Measurements from ENCODE around the gene CCDC107. TPM values are rescaled to one million over a fixed set of nuclear protein-coding genes. Genes with fewer than 3 reads are reported as not detected.
A peak's percentile ranks its signal among the peaks of the same experiment; 100 is the strongest.

Gene CCDC107
- total and polyA plus RNA-seq, 2 donors (not counting 1 experiment from before 2014, with no cell fraction given) = 20.6 to 24.9 TPM

DNA sequence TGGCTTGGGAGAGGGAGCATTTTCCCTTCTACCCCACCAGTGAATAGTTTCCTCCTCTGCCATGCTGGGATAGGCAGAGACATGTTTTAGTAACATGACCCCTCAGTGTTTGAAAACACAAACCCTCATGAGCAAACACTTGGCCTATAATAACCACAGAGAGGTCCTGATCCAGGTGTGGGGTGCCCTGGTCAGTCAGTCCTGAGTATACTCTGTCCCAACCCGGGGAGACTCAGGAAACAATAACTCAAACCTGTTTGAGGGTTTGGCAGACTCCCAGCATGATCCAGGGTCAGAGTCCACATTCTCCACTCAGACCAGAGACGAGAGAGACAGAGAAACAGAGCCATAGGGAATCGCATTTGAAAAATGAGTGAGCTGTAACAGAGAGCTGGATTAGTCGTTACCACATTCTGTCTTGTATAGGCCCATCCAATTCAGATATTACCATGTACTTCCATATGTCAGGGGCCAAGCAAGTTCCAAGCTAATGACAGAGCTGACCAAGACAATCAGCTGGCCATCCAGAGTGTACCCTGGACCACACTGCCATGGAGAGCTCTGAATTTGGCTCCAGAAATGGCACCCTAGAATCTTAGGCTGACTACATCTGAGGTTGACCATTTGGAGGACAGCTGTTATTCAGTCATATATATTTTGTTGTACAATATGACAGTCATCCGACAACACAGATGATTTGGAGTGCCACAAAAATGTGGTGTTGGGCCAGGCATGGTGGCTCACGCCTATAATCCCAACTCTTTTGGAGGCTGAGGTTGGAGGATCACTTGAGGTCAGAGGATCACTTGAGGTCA is 11.4 kb downstream of the CCDC107 start:
- H3K36me3 ChIP-seq (ENCODE audit: control insufficient read depth, insufficient read depth, low read length) = no peaks in the 10 kb centered on the region
- no peak overlapping the region for H3K4me3 ChIP-seq (replicated peaks in 1 of 4; ENCODE audit: control extremely low read depth in 1 of 4, insufficient read depth in 1 of 4, low read depth in 3 of 4, low read length in 4 of 4)
- H3K4me2 ChIP-seq (ENCODE audit: extremely low read depth, insufficient read depth, low read length) = peak overlapping the region; percentile 13
- peaks cover 2% of the 10 kb centered on the region for H3K79me2 ChIP-seq (ENCODE audit: control insufficient read depth, insufficient read depth, low read length)
- H4K20me1 ChIP-seq (ENCODE audit: control insufficient read depth, extremely low read depth, insufficient read depth, low read length) = no peaks in the 10 kb centered on the region
- H3K27me3 ChIP-seq (ENCODE audit: control insufficient read depth, insufficient read depth, low read length) = no peaks in the 10 kb centered on the region
- H3K27ac ChIP-seq (ENCODE audit: insufficient read depth, low read length) = no peak overlapping the region
- H3K9me3 ChIP-seq (ENCODE audit: control insufficient read depth, insufficient read depth, low read depth, low read length) = no peaks in the 10 kb centered on the region
- no peak overlapping the region for H3K9ac ChIP-seq (ENCODE audit: insufficient read depth, low read length)
- H3K4me1 ChIP-seq (ENCODE audit: control insufficient read depth, extremely low read depth, insufficient read depth, low read length) = peaks cover 4% of the 10 kb centered on the region
- H2AFZ ChIP-seq (ENCODE audit: low read length) = no peak overlapping the region
- DNase-seq (ENCODE audit: low read depth in 2 of 2) = peak; percentile 46 to 57
- TF ChIP-seq, protein P1, sequence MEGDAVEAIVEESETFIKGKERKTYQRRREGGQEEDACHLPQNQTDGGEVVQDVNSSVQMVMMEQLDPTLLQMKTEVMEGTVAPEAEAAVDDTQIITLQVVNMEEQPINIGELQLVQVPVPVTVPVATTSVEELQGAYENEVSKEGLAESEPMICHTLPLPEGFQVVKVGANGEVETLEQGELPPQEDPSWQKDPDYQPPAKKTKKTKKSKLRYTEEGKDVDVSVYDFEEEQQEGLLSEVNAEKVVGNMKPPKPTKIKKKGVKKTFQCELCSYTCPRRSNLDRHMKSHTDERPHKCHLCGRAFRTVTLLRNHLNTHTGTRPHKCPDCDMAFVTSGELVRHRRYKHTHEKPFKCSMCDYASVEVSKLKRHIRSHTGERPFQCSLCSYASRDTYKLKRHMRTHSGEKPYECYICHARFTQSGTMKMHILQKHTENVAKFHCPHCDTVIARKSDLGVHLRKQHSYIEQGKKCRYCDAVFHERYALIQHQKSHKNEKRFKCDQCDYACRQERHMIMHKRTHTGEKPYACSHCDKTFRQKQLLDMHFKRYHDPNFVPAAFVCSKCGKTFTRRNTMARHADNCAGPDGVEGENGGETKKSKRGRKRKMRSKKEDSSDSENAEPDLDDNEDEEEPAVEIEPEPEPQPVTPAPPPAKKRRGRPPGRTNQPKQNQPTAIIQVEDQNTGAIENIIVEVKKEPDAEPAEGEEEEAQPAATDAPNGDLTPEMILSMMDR (conservative IDR thresholded peaks at IDR 0.05 in 1 of 2, IDR thresholded peaks at IDR 0.05 in 1 of 2; ENCODE audit: low read depth in 1 of 2, low read length in 2 of 2) = no peak
- TF ChIP-seq EZH2 (IDR thresholded peaks at IDR 0.05; ENCODE audit: low read length, missing control alignments) = no peak

DNA sequence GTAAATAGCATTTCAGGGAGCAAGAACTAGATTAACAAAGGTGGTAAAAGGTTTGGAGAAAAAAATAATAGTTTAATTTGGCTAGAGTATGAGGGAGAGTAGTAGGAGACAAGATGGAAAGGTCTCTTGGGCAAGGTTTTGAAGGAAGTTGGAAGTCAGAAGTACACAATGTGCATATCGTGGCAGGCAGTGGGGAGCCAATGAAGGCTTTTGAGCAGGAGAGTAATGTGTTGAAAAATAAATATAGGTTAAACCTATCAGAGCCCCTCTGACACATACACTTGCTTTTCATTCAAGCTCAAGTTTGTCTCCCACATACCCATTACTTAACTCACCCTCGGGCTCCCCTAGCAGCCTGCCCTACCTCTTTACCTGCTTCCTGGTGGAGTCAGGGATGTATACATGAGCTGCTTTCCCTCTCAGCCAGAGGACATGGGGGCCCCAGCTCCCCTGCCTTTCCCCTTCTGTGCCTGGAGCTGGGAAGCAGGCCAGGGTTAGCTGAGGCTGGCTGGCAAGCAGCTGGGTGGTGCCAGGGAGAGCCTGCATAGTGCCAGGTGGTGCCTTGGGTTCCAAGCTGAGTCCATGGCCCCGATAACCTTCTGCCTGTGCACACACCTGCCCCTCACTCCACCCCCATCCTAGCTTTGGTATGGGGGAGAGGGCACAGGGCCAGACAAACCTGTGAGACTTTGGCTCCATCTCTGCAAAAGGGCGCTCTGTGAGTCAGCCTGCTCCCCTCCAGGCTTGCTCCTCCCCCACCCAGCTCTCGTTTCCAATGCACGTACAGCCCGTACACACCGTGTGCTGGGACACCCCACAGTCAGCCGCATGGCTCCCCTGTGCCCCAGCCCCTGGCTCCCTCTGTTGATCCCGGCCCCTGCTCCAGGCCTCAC is 15.3 kb downstream of the CCDC107 start, which contains the start of gene CA9:
TSS of gene CA9 (plus strand) at position 797 of the 893 bp plus-strand sequence. CDS start at position 829, 32 bp downstream.
- no peaks in the 10 kb centered on the region for H3K36me3 ChIP-seq (ENCODE audit: control insufficient read depth, insufficient read depth, low read length)
- no peak for DNase-seq (ENCODE audit: low read depth in 2 of 2)
- no peaks in the 10 kb centered on the region for H4K20me1 ChIP-seq (ENCODE audit: control insufficient read depth, extremely low read depth, insufficient read depth, low read length)
- no peak within 1 kb of the TSS for H3K27ac ChIP-seq (ENCODE audit: insufficient read depth, low read length)
- TF ChIP-seq, protein P1 (conservative IDR thresholded peaks at IDR 0.05 in 1 of 2, IDR thresholded peaks at IDR 0.05 in 1 of 2; ENCODE audit: low read depth in 1 of 2, low read length in 2 of 2) = no peak
- TF ChIP-seq EZH2 (IDR thresholded peaks at IDR 0.05; ENCODE audit: low read length, missing control alignments) = no peak
- H3K9ac ChIP-seq (ENCODE audit: insufficient read depth, low read length) = no peak within 1 kb of the TSS
- no peaks in the 10 kb centered on the region for H3K9me3 ChIP-seq (ENCODE audit: control insufficient read depth, insufficient read depth, low read depth, low read length)
- no peaks in the 10 kb centered on the region for H3K79me2 ChIP-seq (ENCODE audit: control insufficient read depth, insufficient read depth, low read length)
- no peaks in the 10 kb centered on the region for H3K27me3 ChIP-seq (ENCODE audit: control insufficient read depth, insufficient read depth, low read length)
- peaks cover 4% of the 10 kb centered on the region for H3K4me1 ChIP-seq (ENCODE audit: control insufficient read depth, extremely low read depth, insufficient read depth, low read length)
- no peak within 1 kb of the TSS for H3K4me2 ChIP-seq (ENCODE audit: extremely low read depth, insufficient read depth, low read length)
- H2AFZ ChIP-seq (ENCODE audit: low read length) = no peak within 1 kb of the TSS
- no peak within 1 kb of the TSS for H3K4me3 ChIP-seq (replicated peaks in 1 of 4; ENCODE audit: control extremely low read depth in 1 of 4, insufficient read depth in 1 of 4, low read depth in 3 of 4, low read length in 4 of 4)

DNA sequence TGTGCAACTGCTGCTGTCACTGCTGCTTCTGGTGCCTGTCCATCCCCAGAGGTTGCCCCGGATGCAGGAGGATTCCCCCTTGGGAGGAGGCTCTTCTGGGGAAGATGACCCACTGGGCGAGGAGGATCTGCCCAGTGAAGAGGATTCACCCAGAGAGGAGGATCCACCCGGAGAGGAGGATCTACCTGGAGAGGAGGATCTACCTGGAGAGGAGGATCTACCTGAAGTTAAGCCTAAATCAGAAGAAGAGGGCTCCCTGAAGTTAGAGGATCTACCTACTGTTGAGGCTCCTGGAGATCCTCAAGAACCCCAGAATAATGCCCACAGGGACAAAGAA is 15.9 kb downstream of the CCDC107 start:
- Histone ChIP-seq H3K36me3 (ENCODE audit: control insufficient read depth, insufficient read depth, low read length) (no peaks in the 10 kb centered on the region), H3K79me2 (ENCODE audit: control insufficient read depth, insufficient read depth, low read length) (no peaks in the 10 kb centered on the region), H3K4me1 (ENCODE audit: control insufficient read depth, extremely low read depth, insufficient read depth, low read length) (peaks cover 7% of the 10 kb centered on the region), H3K4me2 (ENCODE audit: extremely low read depth, insufficient read depth, low read length) (no peak overlapping the region), H3K27me3 (ENCODE audit: control insufficient read depth, insufficient read depth, low read length) (no peaks in the 10 kb centered on the region), H3K4me3 (replicated peaks in 1 of 4; ENCODE audit: control extremely low read depth in 1 of 4, insufficient read depth in 1 of 4, low read depth in 3 of 4, low read length in 4 of 4) (no peak overlapping the region), H2AFZ (ENCODE audit: low read length) (no peak overlapping the region), H4K20me1 (ENCODE audit: control insufficient read depth, extremely low read depth, insufficient read depth, low read length) (no peaks in the 10 kb centered on the region), H3K27ac (ENCODE audit: insufficient read depth, low read length) (no peak overlapping the region), H3K9ac (ENCODE audit: insufficient read depth, low read length) (no peak overlapping the region), H3K9me3 (ENCODE audit: control insufficient read depth, insufficient read depth, low read depth, low read length) (no peaks in the 10 kb centered on the region)
- TF ChIP-seq, protein P1 (conservative IDR thresholded peaks at IDR 0.05 in 1 of 2, IDR thresholded peaks at IDR 0.05 in 1 of 2; ENCODE audit: low read depth in 1 of 2, low read length in 2 of 2) = no peak
- no peak for TF ChIP-seq EZH2 (IDR thresholded peaks at IDR 0.05; ENCODE audit: low read length, missing control alignments)
- no peak for DNase-seq (ENCODE audit: low read depth in 2 of 2)

Measured in fibroblast of lung (primary cell).